GM23338 (cell line): ENCODE data around the gene ZNF419. TPM values are rescaled to one million over a fixed set of nuclear protein-coding genes. Genes with fewer than 3 reads are reported as not detected.

Experiments used
- ATAC-seq: fragments of 200-7000 bp; cut with Tn5 transposase; 3 replicates; pipeline ENCODE4 v1.9.1; 2020
- DNase-seq: peaks from one replicate; pipeline ENCODE4 v3.0.0-alpha.2; 2015; ENCODE audit warnings: low spot score
- H2AFZ ChIP-seq: fragments of 200-600 bp; sonication (generic); 2 replicates; pipeline ENCODE4 v1.8.0; 2016; ENCODE audit warnings: antibody characterized with exemption, mild to moderate bottlenecking, moderate library complexity
- H3F3A ChIP-seq: fragments of 200-600 bp; sonication (generic); replicated peaks from 2 replicates; pipeline ENCODE4 v1.8.0; 2017; ENCODE audit warnings: antibody characterized with exemption, mixed run types, low read depth
- H3K27ac ChIP-seq: fragments of 200-600 bp; sonication (generic); 2 replicates; pipeline ENCODE4 v1.6.1; 2016; ENCODE audit warnings: low read depth
- H3K27me3 ChIP-seq: fragments of 200-600 bp; sonication (generic); 2 replicates; pipeline ENCODE4 v1.8.0; 2016; ENCODE audit warnings: mild to moderate bottlenecking, mixed run types, moderate library complexity; ENCODE audit not compliant: insufficient read depth
- H3K36me3 ChIP-seq: fragments of 200-600 bp; sonication (generic); 2 replicates; pipeline ENCODE4 v1.8.0; 2016; ENCODE audit warnings: mild to moderate bottlenecking; ENCODE audit not compliant: insufficient read depth
- H3K4me1 ChIP-seq: fragments of 200-600 bp; sonication (generic); 2 replicates; pipeline ENCODE4 v1.8.0; 2016; ENCODE audit warnings: mild to moderate bottlenecking, moderate library complexity; ENCODE audit not compliant: insufficient read depth
- H3K4me2 ChIP-seq: fragments of 200-600 bp; sonication (generic); 2 replicates; pipeline ENCODE4 v1.7.1; 2017; ENCODE audit warnings: mixed run types
- H3K4me3 ChIP-seq: fragments of 200-600 bp; sonication (generic); 2 replicates; pipeline ENCODE4 v1.6.1; 2016; ENCODE audit warnings: mixed run types
- H3K79me2 ChIP-seq: fragments of 200-600 bp; sonication (generic); replicated peaks from 2 replicates; pipeline ENCODE4 v1.8.0; 2017; ENCODE audit warnings: mild to moderate bottlenecking; ENCODE audit not compliant: insufficient read depth
- H3K9me2 ChIP-seq: fragments of 200-600 bp; sonication (generic); 2 replicates; pipeline ENCODE4 v1.8.0; 2017; ENCODE audit not compliant: insufficient read depth
- H4K20me1 ChIP-seq: fragments of 200-600 bp; sonication (generic); replicated peaks from 2 replicates; pipeline ENCODE4 v1.8.0; 2017; ENCODE audit warnings: mild to moderate bottlenecking; ENCODE audit not compliant: insufficient read depth
- H3K27ac Mint-ChIP-seq: 2 replicates; pipeline ENCODE4 v1.8.0; 2020; ENCODE audit warnings: inconsistent platforms, mild to moderate bottlenecking, moderate library complexity, mixed read lengths
- H3K27me3 Mint-ChIP-seq: 3 replicates; pipeline ENCODE4 v1.8.0; 2022; ENCODE audit warnings: low read depth, mild to moderate bottlenecking, moderate library complexity, mixed read lengths, inconsistent platforms; ENCODE audit not compliant: insufficient read depth, poor library complexity
- H3K36me3 Mint-ChIP-seq: 3 replicates; pipeline ENCODE4 v1.8.0; 2021; ENCODE audit warnings: low read depth, mild to moderate bottlenecking, inconsistent platforms, moderate library complexity, mixed read lengths
- H3K4me1 Mint-ChIP-seq: 3 replicates; pipeline ENCODE4 v1.8.0; 2020; ENCODE audit warnings: mild to moderate bottlenecking, inconsistent platforms, mixed read lengths
- H3K4me3 Mint-ChIP-seq: 3 replicates; pipeline ENCODE4 v1.8.0; 2021; ENCODE audit warnings: moderate library complexity, mild to moderate bottlenecking, inconsistent platforms, mixed read lengths
- H3K9me3 Mint-ChIP-seq: 3 replicates; pipeline ENCODE4 v1.8.0; 2020; ENCODE audit warnings: moderate library complexity, mild to moderate bottlenecking, inconsistent platforms, mixed read lengths
- CREB1 ChIP-seq: fragments of 250-450 bp; sonication (Bioruptor Pico); IDR thresholded peaks from 2 replicates; pipeline ENCODE4 v1.5.0; 2020; ENCODE audit warnings: low read depth, mild to moderate bottlenecking, moderate library complexity
- CTCF ChIP-seq, 2 experiments: fragments of 200-600 bp in 1 of 2; sonication (generic) in 1 of 2; conservative IDR thresholded peaks; 2 replicates each; pipeline versions ENCODE4 v1.5.1 to v1.6.1; 2016 to 2017; ENCODE audit warnings: antibody characterized with exemption in 2 of 2, low read depth in 2 of 2, mild to moderate bottlenecking in 2 of 2, moderate library complexity in 1 of 2
- EZH2 ChIP-seq: fragments of 200-600 bp; sonication (generic); IDR thresholded peaks from one replicate; pipeline ENCODE4 v1.8.0; 2017; ENCODE audit warnings: antibody characterized with exemption, mild to moderate bottlenecking, low read depth; ENCODE audit not compliant: unreplicated experiment
- EZH2phosphoT487 ChIP-seq: fragments of 200-600 bp; sonication (generic); IDR thresholded peaks from one replicate; pipeline ENCODE4 v1.8.1; 2018; ENCODE audit warnings: antibody characterized with exemption; ENCODE audit not compliant: unreplicated experiment
- NANOG ChIP-seq: IDR thresholded peaks from 2 replicates; pipeline ENCODE4 v1.6.1; 2016; ENCODE audit warnings: antibody characterized with exemption, borderline replicate concordance
- STAT1 ChIP-seq: IDR thresholded peaks from one replicate; pipeline ENCODE4 v1.6.1; 2016; ENCODE audit warnings: antibody characterized with exemption; ENCODE audit not compliant: unreplicated experiment
- ZNF114 ChIP-seq: fragments of 250-450 bp; sonication (Bioruptor Pico); IDR thresholded peaks from 2 replicates; pipeline ENCODE4 v1.5.0; 2020; ENCODE audit warnings: mild to moderate bottlenecking, moderate library complexity
- ZNF331 ChIP-seq: fragments of 250-450 bp; sonication (Bioruptor Pico); IDR thresholded peaks from 2 replicates; pipeline ENCODE4 v1.5.0; 2020; ENCODE audit warnings: low read depth, mild to moderate bottlenecking, moderate library complexity
- ZNF462 ChIP-seq: fragments of 250-450 bp; sonication (Bioruptor Pico); IDR thresholded peaks from 2 replicates; pipeline ENCODE4 v1.5.0; 2020; ENCODE audit warnings: mild to moderate bottlenecking, moderate library complexity
- polyA plus RNA-seq: library from polyadenylated mRNA; unstranded; fragments of >200 nt; fragmentation: Nextera tagmentation; extraction: Ambion mirVana; gene quantifications from 2 replicates; pipeline ENCODE4 v1.2.1, GENCODE V29; 2016
- total RNA-seq: library from RNA; depleted of rRNA; stranded (reverse); fragments of >200 nt; shearing (Covaris generic); gene quantifications from 2 replicates; pipeline ENCODE4 v1.2.3, GENCODE V29; 2014
- TF ChIP-seq, protein P1 (sequence below): IDR thresholded peaks from 2 replicates; pipeline ENCODE4 v1.6.1; 2016; ENCODE audit warnings: antibody characterized with exemption

ZNF419 gene
- total and polyA plus RNA-seq, 2 experiments from 2014 or later: 5.4 to 11.0 TPM

- H3K9me3 Mint-ChIP-seq: peaks cover 45% of the 10 kb centered on the region
- no peak for ATAC-seq
- no peaks in the 10 kb centered on the region for H3F3A ChIP-seq
Measured at GRCh38 chr19:57511484-57511883, 23.9 kb downstream of the ZNF419 start.

DNA sequence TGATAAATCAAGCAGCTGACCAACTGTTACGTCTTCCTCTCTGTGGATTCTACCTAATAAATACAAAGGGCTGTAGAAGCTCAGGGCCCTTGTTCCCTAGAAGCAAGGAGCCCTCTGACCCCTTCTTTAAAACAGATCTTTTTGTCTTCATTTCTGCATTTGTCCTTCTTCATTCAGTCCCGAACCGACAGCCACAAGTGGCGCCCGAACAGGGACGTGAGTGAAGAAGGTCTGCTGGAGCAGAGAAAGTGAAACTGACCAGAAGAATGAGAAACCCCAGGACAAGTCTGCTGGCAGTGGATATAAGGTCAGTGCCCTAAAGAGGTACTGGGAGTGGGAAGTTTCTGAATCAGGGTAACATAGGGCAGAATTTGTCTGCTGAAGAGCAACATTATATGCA lies 25.3 kb downstream of the ZNF419 start:
- Histone ChIP-seq H3F3A (no peaks in the 10 kb centered on the region), H3K27ac (no peak overlapping the region), H3K36me3 (no peaks in the 10 kb centered on the region), H2AFZ (no peak overlapping the region), H3K4me3 (no peak overlapping the region), H3K9me2 (no peaks in the 10 kb centered on the region), H3K79me2 (no peaks in the 10 kb centered on the region), H4K20me1 (no peaks in the 10 kb centered on the region), H3K4me2 (no peak overlapping the region), H3K27me3 (no peaks in the 10 kb centered on the region), H3K4me1 (no peaks in the 10 kb centered on the region)
- Mint-ChIP-seq H3K4me1 (no peaks in the 10 kb centered on the region), H3K27ac (no peak overlapping the region), H3K36me3 (peaks cover 73% of the 10 kb centered on the region), H3K4me3 (no peak overlapping the region), H3K27me3 (peaks cover 3% of the 10 kb centered on the region), H3K9me3 (peaks cover 45% of the 10 kb centered on the region)
- DNase-seq (peak; percentile 16), ATAC-seq (no peak)
- TF ChIP-seq ZNF331 (CRISPR knock-in tag) (no peak), CTCF (conservative IDR thresholded peaks at IDR 0.05; ENCODE audit: low read depth in 2 of 2) (no peak), ZNF462 (no peak), STAT1 (no peak), ZNF114 (CRISPR knock-in tag) (no peak), EZH2phosphoT487 (no peak), CREB1 (CRISPR knock-in tag) (no peak), NANOG (no peak), EZH2 (no peak)

More at GRCh38 chr19:57511484-57511883, 23.9 kb downstream of the ZNF419 start:
- Histone ChIP-seq H3K4me3 (no peak overlapping the region), H3K79me2 (no peaks in the 10 kb centered on the region), H3K27ac (no peak overlapping the region), H3K4me2 (no peak overlapping the region), H3K36me3 (peaks cover 8% of the 10 kb centered on the region), H3K9me2 (no peaks in the 10 kb centered on the region), H4K20me1 (no peaks in the 10 kb centered on the region), H3K27me3 (no peaks in the 10 kb centered on the region), H3K4me1 (no peaks in the 10 kb centered on the region), H2AFZ (no peak overlapping the region)
- TF ChIP-seq ZNF114 (CRISPR knock-in tag) (no peak), EZH2phosphoT487 (no peak)
- TF ChIP-seq, protein P1, sequence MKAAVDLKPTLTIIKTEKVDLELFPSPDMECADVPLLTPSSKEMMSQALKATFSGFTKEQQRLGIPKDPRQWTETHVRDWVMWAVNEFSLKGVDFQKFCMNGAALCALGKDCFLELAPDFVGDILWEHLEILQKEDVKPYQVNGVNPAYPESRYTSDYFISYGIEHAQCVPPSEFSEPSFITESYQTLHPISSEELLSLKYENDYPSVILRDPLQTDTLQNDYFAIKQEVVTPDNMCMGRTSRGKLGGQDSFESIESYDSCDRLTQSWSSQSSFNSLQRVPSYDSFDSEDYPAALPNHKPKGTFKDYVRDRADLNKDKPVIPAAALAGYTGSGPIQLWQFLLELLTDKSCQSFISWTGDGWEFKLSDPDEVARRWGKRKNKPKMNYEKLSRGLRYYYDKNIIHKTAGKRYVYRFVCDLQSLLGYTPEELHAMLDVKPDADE: no peak
- Mint-ChIP-seq H3K27ac (no peak overlapping the region), H3K36me3 (peaks cover 84% of the 10 kb centered on the region), H3K4me3 (no peak overlapping the region), H3K27me3 (peaks cover 4% of the 10 kb centered on the region), H3K4me1 (no peaks in the 10 kb centered on the region)
- no peak for DNase-seq
